SK-N-DZ (cell line): Measurements from ENCODE around the gene GPC2.

ENCODE experiments used
- DNase-seq: peaks from one replicate; pipeline ENCODE4 v3.0.0-alpha.2; 2015; ENCODE audit warnings: low spot score

GPC2 gene

GRCh38 chr7:100122067-100122466 lies 55.1 kb downstream of the GPC2 start:
- no peak for DNase-seq

GRCh38 chr7:100120733-100121036 lies 56.5 kb downstream of the GPC2 start:
- DNase-seq, result no peak

- peak; percentile 79 for DNase-seq
These were observed 57.0 kb downstream of the GPC2 start for GRCh38 chr7:100119970-100120732.
